ENCODE data around the gene SHMT2.

Gene SHMT2

GRCh38 chr12:57223191-57224165 lies 6.0 kb upstream of the SHMT2 start:
- ChIA-PET POLR2A (no interaction called here), CTCF (interaction anchor here (0.7 to 13.7 kb wide), 5 partner anchors 9 to 17 kb away, joined by 4 to 348 read pairs (median 9); a partner anchor contains a TSS)
- no peak for TF ChIP-seq CTCF (IDR thresholded peaks at IDR 0.05; ENCODE audit: control extremely low read depth, extremely low read depth, low read depth, missing control alignments)
- no peak for DNase-seq (ENCODE audit: extremely low spot score)

- ChIA-PET CTCF (interaction anchor here (0.9 to 13.7 kb wide), 8 partner anchors 8 to 231 kb away, joined by 3 to 348 read pairs (median 6); partner anchors contain the start of gene INHBE), POLR2A (no interaction called here)
- no peak for TF ChIP-seq CTCF (IDR thresholded peaks at IDR 0.05; ENCODE audit: control extremely low read depth, extremely low read depth, low read depth, missing control alignments)
- no peak for DNase-seq (ENCODE audit: extremely low spot score)
These were observed 5.1 kb upstream of the SHMT2 start for GRCh38 chr12:57224278-57224972.

- peak; percentile 64 for DNase-seq (ENCODE audit: extremely low spot score)
- POLR2A ChIA-PET, result no interaction called here
- CTCF ChIA-PET, result interaction anchor here (0.9 to 22.8 kb wide), 10 partner anchors 10 to 231 kb away, joined by 3 to 403 read pairs (median 8); partner anchors contain the start of genes INHBE, NXPH4 and STAC3
- peak; percentile 65 for TF ChIP-seq CTCF (IDR thresholded peaks at IDR 0.05; ENCODE audit: control extremely low read depth, extremely low read depth, low read depth, missing control alignments)
These were observed 4.4 kb upstream of the SHMT2 start for GRCh38 chr12:57224973-57225679.

GRCh38 chr12:57225680-57226210 lies 3.8 kb upstream of the SHMT2 start:
- DNase-seq (ENCODE audit: extremely low spot score), result no peak
- no peak for TF ChIP-seq CTCF (IDR thresholded peaks at IDR 0.05; ENCODE audit: control extremely low read depth, extremely low read depth, low read depth, missing control alignments)
- ChIA-PET CTCF (interaction anchor here (1.2 to 22.8 kb wide), 8 partner anchors 9 to 227 kb away, joined by 4 to 403 read pairs (median 8); partner anchors contain the start of genes NXPH4 and STAC3), POLR2A (no interaction called here)

- DNase-seq (ENCODE audit: extremely low spot score), result no peak
- CTCF ChIA-PET, result interaction anchor here (1.1 to 22.8 kb wide), 9 partner anchors 9 to 232 kb away, joined by 3 to 403 read pairs (median 5); partner anchors contain the start of genes GLI1, NXPH4 and STAC3
- POLR2A ChIA-PET, result interaction anchor here (0.7 kb wide), 1 partner anchor 293 kb away, joined by 3 read pairs; no protein-coding TSS in a partner anchor
- TF ChIP-seq CTCF (IDR thresholded peaks at IDR 0.05; ENCODE audit: control extremely low read depth, extremely low read depth, low read depth, missing control alignments), result no peak
These were observed 2.8 kb upstream of the SHMT2 start for GRCh38 chr12:57226588-57227314.

All from GM10248 (cell line).